NCI-H2107 treated with DMSO at 0.1 percent for 48 hours (cell line): ENCODE results near the gene ZBTB5.
"Not testable (repeated sequence)": the region's sequence is repeated elsewhere in the genome, so short reads cannot be mapped to it uniquely, and the experiment has no call there.

Experiments
- DNase-seq: peaks from one replicate; lab custom pipeline; 2025; ENCODE audit not compliant: unreplicated experiment; lab: John Stamatoyannopoulos, UW

ZBTB5 gene

DNA sequence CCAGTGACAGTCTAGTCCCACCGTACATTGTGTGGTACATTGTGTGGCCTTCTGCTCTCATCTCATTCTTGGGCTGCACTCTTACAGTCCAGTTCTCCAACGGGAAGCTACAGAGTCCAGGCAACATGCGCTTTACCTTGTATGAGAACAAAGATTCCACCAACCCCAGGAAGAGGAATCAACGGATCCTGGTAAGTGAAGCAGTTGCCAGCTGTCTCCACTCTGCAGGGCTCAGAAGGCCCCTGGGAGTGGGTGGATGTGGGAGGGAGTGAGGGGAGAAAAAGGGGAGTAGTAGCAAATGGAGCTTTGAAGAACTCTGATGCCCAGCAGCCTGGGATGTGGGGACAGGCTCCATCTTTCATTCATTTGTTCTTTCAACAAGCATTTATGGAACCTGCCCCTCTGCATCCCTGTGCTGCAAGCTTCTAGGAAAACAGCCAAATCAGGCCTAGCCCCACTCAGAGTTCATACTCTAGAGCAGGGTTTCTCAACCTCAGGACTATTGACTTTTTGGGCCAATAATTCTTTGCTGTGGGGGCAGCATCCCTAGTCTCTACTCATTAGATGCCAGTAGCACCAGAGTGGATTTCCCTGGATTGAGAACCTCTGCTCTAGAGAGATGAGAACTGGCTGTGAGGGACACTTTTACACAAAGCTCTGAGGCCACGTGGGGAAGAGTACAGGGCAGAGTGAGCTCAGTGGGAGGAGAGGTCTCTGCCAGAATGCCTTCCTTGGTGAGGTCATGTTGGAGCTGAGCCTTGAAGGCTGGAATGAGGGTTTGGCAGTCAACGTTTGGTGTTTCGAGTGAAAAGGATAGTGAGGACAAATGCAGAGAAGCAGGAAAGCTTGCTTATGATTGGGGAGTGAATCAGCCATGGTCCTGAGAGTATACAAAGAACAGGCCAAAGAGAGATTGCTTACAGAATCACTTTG, 21.6 kb upstream of the ZBTB5 start:
- no peak for DNase-seq

DNA sequence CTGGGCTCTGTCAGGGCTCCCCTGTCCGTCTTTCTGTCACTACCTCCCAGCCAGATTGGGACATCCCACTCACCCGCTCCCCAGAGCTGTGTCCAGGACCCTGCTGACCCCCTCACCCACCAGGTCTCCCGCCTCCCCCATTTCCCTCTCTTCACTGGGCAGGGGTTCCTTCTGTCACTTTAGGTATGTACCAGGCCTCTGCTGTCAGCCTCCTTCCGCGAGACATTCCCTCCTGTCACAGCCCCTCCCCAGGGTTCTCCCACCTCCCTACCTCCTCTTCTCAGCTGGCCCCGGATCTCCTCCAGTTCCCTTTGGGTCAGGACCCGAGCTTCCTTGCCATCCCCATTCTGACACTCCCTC, 21.0 kb upstream of the ZBTB5 start:
- DNase-seq, result no peak

DNA sequence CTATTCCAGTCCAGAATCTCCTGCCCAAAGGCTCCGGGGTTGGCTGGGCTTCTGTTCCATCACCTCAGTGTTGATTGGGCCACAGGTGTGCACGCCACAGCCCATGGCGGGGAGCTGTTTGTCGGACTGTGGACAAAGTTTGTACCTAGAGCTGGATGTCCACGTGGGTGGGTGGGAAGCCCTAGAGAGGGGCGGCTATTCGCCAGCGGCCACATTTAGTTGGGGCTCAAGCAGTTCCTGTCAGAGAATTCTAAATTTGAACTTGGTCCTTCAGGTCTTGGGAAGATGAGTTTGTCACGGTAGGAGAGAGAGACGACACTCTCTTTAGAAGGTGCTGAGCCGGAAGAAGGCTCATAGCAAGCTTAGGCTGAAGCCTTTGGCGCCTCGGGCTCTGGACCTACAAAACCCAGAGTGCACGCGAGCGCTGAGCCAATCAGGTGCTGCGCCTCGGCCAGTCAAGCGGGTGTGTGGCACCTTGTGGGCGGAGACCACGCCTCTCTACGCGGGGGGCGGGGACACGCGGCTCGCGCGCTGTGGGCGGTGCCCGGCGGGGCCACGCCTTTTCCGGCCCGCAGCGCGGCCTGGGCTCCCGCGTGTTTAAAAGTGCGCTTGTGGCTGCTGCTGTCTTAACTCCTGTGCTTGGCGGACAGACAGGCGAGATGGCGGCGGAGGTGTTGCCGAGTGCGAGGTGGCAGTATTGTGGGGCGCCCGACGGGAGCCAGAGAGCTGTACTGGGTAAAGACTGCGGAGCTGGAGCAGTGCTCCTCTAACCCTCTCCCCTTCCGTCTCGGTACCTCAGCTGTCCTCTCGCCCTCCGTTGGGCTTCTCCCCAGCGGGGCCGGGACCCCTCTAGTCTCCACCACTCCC, 20.4 kb upstream of the ZBTB5 start, which contains the start of gene POLR1E:
POLR1E (plus strand) TSS at position 560 of the 867 bp plus-strand sequence; CDS start at position 660, 100 bp downstream.
- DNase-seq, result peak; percentile 64

GRCh38 chr9:37480759-37481158, 15.5 kb upstream of the ZBTB5 start:
- DNase-seq, result no peak

DNA sequence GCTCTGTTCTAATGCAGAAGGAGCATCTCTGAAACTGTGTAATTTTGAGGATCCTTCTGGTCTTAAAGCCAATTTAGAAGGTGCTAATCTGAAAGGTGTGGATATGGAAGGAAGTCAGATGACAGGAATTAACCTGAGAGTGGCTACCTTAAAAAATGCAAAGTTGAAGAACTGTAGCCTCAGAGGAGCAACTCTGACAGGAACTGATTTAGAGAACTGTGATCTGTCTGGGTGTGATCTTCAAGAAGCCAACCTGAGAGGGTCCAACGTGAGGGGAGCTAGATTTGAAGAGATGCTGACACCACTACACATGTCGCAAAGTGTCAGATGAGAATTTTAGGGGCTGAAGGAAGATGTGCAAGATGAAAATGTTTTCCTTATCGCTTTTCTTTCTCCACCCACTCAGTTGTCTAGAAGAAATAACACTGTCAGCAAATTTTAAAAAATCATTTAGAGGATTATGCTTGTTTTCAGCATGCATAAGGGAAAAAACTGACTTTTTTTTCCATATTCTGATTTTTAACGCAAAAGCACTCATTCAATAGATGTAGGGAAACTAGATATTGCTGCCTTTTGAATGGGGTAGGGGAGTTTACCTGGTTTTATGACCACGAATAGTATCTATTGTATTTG, 12.9 kb upstream of the ZBTB5 start:
- not testable (repeated sequence) for DNase-seq

DNA sequence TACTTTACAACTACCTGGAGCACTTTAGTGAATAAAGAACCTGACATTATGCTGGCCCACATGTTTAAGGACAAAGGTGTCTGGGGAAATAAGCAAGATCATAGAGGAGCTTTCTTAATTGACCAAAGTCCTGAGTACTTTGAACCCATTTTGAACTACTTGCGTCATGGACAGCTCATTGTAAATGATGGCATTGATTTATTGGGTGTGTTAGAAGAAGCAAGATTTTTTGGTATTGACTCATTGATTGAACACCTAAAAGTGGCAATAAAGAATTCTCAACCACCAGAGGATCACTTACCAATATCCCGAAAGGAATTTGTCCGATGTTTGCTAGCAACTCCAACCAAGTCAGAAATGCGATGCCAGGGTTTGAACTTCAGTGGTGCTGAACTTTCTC, 12.2 kb upstream of the ZBTB5 start:
- DNase-seq, result not testable (repeated sequence)

- DNase-seq, result no peak
Measured at GRCh38 chr9:37476930-37477329, 11.7 kb upstream of the ZBTB5 start.

GRCh38 chr9:37474438-37474837, 9.2 kb upstream of the ZBTB5 start:
- no peak for DNase-seq

DNA sequence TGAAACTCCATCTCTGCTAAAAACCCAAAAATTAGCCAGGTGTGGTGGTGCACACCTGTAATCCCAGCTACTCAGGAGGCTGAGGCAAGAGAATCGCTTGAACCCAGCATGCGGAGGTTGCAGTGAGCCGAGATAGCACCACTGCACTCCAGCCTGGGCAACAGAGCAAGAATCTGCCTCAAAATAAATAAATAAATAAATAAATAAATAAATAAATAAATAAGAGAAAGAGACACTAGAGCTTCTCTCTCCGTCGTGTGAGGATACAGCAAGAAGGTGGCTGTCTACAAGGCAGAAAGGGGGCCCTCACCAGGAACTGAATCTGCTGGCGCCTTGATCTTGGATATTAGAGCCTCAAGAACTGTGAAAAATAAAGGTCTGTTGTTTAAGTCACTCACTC, 8.7 kb upstream of the ZBTB5 start:
- DNase-seq, result not testable (repeated sequence)

DNA sequence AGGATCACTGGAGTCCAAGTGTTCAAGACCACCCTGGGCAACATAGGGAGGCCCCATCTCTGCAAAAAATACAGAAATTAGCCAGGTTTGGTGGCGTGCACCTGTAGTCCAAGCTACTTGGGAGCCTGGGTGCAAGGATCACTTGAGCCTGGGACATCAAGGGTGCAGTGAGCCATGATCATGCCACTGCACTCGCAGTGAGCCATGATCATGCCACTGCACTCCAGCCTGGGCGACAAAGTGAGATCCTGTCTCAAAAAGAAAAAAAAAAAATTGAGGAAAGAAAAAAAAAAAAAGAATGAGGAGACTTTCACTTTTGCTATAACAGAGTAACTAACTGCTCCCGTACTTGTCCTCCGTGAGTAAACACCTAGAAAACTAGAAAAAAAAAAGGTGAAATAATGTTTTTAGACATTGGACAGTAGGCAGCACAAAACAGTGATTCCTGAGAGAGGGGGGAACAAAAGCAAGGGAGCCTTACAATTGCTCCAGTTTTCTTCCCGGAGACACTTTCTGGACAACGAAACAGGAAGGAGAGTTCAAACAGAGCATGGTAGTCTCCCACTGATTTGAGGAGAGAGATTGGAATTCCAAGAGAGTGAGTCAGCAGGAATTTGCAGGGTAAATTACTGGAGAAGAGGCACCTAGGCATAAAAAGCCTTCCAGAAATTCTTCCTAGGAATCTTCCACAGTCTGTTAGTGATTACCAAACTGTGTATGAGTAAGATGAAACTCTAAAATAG, 6.9 kb upstream of the ZBTB5 start:
- DNase-seq, result no peak

- no peak for DNase-seq
Measured at GRCh38 chr9:37468620-37469019, 3.4 kb upstream of the ZBTB5 start.

- not testable (repeated sequence) for DNase-seq
Measured at GRCh38 chr9:37467530-37467929, 2.3 kb upstream of the ZBTB5 start.

- DNase-seq, result peak; percentile 9
Measured at GRCh38 chr9:37466037-37466709, 923 bp upstream of the ZBTB5 start.

DNA sequence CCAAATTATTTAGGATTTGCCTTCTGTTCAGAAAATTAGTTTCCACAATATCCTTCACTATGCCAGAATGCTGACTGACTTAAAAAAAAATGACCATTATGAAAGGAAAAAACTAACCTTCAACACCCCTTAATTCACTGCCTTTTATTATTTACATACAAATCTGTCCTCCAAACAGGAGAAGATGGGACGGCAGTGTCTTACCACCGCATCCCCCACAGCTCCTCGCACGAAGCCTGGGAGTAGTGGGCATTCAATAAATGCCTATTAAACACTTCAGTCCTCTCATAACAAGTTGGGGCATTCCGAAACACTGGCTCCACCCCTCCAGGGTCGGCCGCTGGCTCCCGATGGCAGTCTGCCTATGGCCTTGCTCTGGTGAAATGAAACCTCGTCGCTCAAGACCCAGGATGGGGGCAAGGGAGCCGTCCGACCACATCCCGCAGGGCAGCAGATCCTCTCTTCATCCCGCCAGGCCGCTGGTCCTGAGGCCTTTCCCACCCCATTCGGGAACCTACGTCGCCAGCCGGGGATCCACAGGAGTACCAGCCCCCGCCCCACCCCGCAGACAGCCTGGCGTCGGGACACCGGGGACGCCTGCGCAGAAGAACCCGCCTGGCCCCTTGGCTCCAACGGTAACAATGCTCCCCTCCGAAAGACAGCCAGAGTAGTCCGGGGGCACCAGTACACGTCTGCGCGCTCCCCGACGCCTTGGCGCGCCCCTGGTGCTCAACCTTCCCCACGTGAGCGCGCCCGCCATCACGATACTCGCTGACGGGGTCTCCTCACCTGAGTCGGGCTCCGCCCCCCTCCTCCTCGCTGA, 613 bp downstream of the ZBTB5 start:
- DNase-seq, result no peak

GRCh38 chr9:37464006-37464405, 1.2 kb downstream of the ZBTB5 start:
- DNase-seq, result no peak

DNA sequence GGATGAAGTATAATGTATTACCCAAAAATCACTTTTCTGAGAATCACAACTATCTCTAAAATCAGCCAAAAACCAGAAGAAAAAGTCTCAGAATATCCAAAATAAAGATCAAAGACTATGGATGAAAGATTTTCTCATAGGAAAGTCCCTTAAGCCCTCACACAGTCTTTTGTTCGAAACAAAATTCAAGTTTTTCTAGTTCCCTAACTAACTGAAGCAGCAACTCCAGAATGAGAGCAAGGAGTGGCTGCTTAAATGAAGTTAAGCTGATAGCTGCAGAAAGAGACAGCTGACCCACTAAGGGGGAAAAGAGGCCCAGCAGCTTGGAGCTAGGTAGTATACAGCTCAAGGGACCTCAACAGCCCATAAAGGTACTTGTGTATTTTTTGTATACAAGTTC, 8.4 kb downstream of the ZBTB5 start:
- no peak for DNase-seq

- DNase-seq, result no peak
Measured at GRCh38 chr9:37455884-37456647, 9.2 kb downstream of the ZBTB5 start.

DNA sequence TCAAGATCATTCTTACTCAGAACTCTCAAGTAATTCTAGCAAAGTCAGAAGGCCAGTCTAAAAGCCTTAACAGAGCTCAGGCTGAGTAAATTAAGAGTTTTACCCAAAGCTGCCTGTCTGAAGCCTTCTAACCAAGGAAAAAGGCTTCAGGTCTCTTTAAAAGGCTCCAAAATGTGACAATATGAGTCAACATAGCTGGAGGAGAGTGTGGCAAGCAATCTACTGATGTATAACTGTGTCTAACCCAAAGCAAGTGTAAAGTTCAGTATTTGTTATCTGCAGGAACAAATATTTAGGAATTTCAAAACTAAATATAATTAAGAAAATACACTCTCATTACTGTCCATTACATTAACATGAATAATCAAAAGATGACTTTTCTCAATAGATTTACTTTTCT, 11.0 kb downstream of the ZBTB5 start:
- DNase-seq, result no peak

GRCh38 chr9:37453827-37454226, 11.4 kb downstream of the ZBTB5 start:
- no peak for DNase-seq
